ENCODE results near the gene PXK. TPM values are rescaled to one million over a fixed set of nuclear protein-coding genes. Genes with fewer than 3 reads are reported as not detected.

PXK gene
- total and polyA plus RNA-seq, 12 donors, result 5.6 to 40.5 (median 25.3) TPM

- H3K4me3 ChIP-seq, result peak overlapping the region in 2 of 4 donors; percentile 10 to 36
- no peaks in the 10 kb centered on the region for H3K27me3 ChIP-seq
- intact Hi-C loops (cut with DNase I), result loop anchor here (10.0 kb wide), 1 partner anchor 71 kb away; the partner anchor contains the start of gene ACOX2 (in 2 of the 2)
- 25 to 33% (median 27%) methylated on average over 18 of the region's 18 CpGs for WGBS, 4 donors
- DNase-seq, result peak; percentile 71 to 89 (median 86)
- no peak overlapping the region for H3K27ac ChIP-seq
- no peaks in the 10 kb centered on the region for H3K36me3 ChIP-seq (replicated peaks in 1 of 2)
- TF ChIP-seq CTCF (IDR thresholded peaks at IDR 0.05) (peak; percentile 63 to 78 (median 70)), POLR2A (IDR thresholded peaks at IDR 0.05) (no peak)
- no peaks in the 10 kb centered on the region for H3K9me3 ChIP-seq (replicated peaks in 1 of 3)
- H3K4me1 ChIP-seq (replicated peaks in 1 of 2), result no peaks in the 10 kb centered on the region
Measured at GRCh38 chr3:58463181-58463941, 130.7 kb downstream of the PXK start.

- 33 to 38% (median 35%) methylated on average over 5 of the region's 5 CpGs for WGBS, 4 donors
- no peaks in the 10 kb centered on the region for H3K9me3 ChIP-seq (replicated peaks in 1 of 3)
- no peaks in the 10 kb centered on the region for H3K36me3 ChIP-seq (replicated peaks in 1 of 2)
- no peak for TF ChIP-seq CTCF (IDR thresholded peaks at IDR 0.05)
- no peak for TF ChIP-seq POLR2A (IDR thresholded peaks at IDR 0.05)
- peak overlapping the region in 1 of 4 donors; percentile 36 for H3K4me3 ChIP-seq
- intact Hi-C loops (cut with DNase I), result loop anchor here (10.0 kb wide), 1 partner anchor 71 kb away; the partner anchor contains the start of gene ACOX2 (in 2 of the 2)
- no peak for DNase-seq
- H3K27me3 ChIP-seq, result no peaks in the 10 kb centered on the region
- no peak overlapping the region for H3K27ac ChIP-seq
- no peaks in the 10 kb centered on the region for H3K4me1 ChIP-seq (replicated peaks in 1 of 2)
Measured at GRCh38 chr3:58463942-58464271, 131.2 kb downstream of the PXK start.

GRCh38 chr3:58464866-58465265 is 132.2 kb downstream of the PXK start:
- no peak for DNase-seq
- no peaks in the 10 kb centered on the region for H3K36me3 ChIP-seq (replicated peaks in 1 of 2)
- WGBS, 4 donors, result 62 to 87% (median 73%) methylated on average over 3 of the region's 3 CpGs
- no peaks in the 10 kb centered on the region for H3K27me3 ChIP-seq
- H3K9me3 ChIP-seq (replicated peaks in 1 of 3), result no peaks in the 10 kb centered on the region
- TF ChIP-seq POLR2A (IDR thresholded peaks at IDR 0.05) (no peak), CTCF (IDR thresholded peaks at IDR 0.05) (no peak)
- H3K4me1 ChIP-seq (replicated peaks in 1 of 2), result no peaks in the 10 kb centered on the region
- H3K27ac ChIP-seq, result no peak overlapping the region
- no peak overlapping the region for H3K4me3 ChIP-seq
- intact Hi-C loops (cut with DNase I), result loop anchor here (10.0 kb wide), 1 partner anchor 70 kb away; the partner anchor contains the start of gene ACOX2 (in 2 of the 2)

- no peaks in the 10 kb centered on the region for H3K36me3 ChIP-seq (replicated peaks in 1 of 2)
- no peaks in the 10 kb centered on the region for H3K9me3 ChIP-seq (replicated peaks in 1 of 3)
- TF ChIP-seq POLR2A (IDR thresholded peaks at IDR 0.05), result no peak
- H3K4me1 ChIP-seq (replicated peaks in 1 of 2), result peaks cover 11 to 15% of the 10 kb centered on the region in 2 donors
- WGBS, 4 donors, result 80 to 89% (median 88%) methylated on average over 4 of the region's 4 CpGs
- no peak overlapping the region for H3K4me3 ChIP-seq
- no peaks in the 10 kb centered on the region for H3K27me3 ChIP-seq
- DNase-seq, result no peak
- intact Hi-C loops (cut with DNase I), result loop anchor here (10.0 kb wide), 1 partner anchor 68 kb away; the partner anchor contains the start of gene ACOX2 (in 2 of the 2)
- no peak overlapping the region for H3K27ac ChIP-seq
Measured at GRCh38 chr3:58466899-58467563, 134.3 kb downstream of the PXK start.
